Measurements from ENCODE around the gene EML3.
"Not testable (repeated sequence)": the region's sequence is repeated elsewhere in the genome, so short reads cannot be mapped to it uniquely, and the experiment has no call there.

The EML3 gene

GRCh38 chr11:62595124-62595523, 17.5 kb downstream of the EML3 start:
- DNase-seq = no peak

DNA sequence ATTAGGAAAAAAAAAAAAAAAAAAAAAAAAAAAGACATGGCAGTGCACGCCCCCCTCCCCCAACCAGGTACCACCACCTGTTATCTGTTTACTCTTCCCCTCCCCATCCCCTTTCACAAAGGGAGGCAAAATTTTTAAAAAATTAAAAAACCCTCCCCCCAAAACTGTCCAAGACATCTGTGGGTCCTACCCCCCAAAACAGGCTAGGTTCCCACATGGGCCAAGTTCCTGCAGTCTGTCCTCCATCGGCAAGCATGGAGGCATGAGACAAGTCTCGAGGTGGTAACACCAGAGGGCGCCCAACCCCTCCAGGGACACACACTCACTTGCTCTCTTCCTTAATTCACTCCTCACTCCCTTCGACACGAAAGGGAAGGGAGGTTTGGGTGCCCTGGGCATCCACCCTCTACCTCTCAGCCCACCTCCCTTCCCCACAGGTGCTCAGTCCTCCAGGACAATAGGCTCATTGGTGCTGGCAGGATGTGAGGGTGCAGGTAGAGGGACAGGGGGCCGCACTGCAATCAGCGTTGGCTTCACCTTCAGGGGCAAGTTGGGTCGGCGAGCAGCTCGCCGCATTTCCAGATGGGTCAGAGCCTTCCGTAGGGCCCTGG, 19.0 kb downstream of the EML3 start:
- peak; percentile 79 for DNase-seq

GRCh38 chr11:62592989-62593421, 19.6 kb downstream of the EML3 start:
- DNase-seq = no peak

- no peak for DNase-seq
Measured at GRCh38 chr11:62592146-62592815, 20.3 kb downstream of the EML3 start.

GRCh38 chr11:62591448-62592145, 21.0 kb downstream of the EML3 start, which contains the start of gene TUT1:
Gene TUT1, minus strand, starts transcription at chr11:62591523. Its CDS starts 38 bp downstream, at chr11:62591485.
- peak; percentile 99 for DNase-seq

DNA sequence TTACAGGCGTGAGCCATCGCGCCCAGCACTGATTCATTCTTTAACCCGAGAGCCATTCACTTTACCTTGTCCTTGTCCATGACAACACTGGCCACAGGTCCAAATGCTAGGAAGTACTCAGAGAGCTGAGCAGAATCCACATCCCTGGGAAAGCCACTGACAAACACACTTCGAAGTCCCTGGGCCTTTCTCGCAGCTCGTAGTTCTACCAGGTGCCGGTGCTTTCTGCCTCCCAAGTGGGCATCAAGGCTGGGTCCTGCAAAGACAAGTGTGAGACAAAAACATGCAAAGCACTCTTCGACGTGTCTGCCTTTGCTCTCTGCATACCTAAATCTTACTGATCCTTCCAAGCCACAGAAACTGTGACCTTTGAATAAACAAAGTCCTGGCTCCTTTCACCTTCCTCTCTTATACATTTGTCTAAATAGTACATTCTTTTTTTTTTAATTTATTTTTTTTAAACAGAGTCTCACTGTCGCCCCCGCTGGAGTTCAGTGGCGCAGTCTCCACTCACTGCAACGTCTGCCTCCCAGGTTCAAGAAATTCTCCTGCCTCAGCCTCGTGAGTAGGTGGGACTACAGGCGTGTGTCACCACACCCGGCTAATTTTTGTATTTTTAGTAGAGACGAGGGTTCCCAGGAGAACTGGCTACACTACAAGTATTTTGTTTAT, 23.5 kb downstream of the EML3 start:
- DNase-seq = peak; percentile 33

DNA sequence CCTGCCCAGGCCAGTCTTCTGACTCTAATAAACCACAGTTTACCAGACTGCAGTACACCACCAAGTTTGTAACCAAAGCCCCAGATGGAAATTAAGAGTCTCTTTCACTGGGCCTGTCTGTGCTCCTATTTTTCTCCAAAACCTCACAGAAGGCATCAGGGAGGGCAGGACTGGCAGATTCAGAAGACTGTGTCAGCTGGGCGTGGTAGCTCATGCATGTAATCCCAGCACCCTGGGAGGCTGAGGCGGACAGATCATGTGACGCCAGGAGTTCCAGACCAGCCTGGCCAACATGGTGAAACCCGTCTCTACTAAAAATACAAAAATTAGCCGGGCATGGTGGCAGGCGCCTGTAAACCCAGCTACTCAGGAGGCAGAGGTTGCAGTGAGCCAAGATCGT, 27.2 kb downstream of the EML3 start:
- DNase-seq = not testable (repeated sequence)

DNA sequence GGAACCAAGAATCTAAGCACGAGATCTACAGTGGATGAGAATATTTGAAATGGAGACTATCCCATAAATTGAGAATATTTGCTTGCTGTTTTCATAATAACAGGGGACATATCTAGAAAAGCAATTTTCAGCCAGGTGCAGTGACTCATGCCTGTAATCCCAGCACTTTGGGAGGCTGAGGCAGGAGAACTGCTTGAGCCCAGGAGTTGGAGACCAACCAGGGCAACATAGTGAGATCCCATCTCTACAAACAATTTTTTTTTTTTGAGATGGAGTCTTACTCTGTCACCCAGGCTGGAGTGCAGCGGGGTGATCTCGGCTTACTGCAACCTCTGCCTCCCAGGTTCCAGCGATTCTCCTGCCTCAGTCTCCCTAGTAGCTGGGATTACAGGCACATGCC, 30.8 kb downstream of the EML3 start:
- not testable (repeated sequence) for DNase-seq

DNA sequence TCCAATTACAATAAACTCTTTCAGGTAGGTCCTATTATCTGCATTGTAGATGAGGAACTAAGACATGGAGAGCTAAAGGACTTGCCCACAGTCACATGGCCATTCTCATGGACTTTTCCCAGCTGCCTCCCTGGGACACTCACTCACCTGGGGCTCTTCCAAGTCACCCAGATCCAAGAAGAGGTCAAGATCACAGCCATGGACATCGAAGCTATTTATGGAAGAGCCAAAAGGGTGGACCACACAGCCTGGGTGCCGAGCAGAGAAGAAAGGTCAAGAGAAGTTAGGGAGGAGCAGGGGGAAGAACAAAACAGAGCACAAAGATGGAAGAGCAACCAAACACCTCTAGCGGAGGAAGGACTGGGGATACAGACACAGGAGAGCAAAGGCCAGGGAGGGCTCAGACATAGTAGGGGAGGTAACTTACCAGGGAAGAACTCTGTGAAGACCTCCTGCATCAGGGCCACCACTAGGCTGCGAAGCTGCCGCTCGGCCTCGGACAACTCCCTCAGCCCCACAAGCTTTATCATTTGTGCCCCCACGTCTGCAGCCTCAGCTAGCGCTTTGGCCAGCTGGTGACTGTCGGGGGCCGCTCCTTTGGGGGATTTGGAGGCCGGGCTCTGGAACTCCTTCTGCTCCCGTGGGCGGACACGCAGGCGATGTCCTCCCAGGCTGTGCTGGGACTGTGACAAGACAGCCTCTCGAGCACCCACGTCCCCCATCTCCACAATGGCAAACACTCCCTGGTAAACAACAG, 31.4 kb downstream of the EML3 start:
- no peak for DNase-seq

DNA sequence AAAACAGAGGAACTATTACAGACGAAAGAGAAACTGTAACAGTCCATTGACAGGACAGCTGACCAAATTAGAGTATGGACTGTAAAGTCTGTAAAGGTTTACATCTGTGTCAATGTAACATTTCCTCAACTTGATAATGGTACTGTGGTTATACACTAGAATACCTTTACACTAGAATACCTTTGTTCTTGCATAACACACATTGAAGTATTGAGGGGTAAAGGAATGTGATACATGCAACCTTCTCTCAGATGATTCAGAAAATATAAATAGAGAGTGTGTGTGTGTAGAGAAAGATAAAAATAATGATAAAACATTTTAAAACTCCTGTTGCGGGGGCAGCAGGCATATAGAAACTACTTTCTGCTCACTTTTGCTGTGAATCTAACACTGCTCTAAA, 33.3 kb downstream of the EML3 start:
- DNase-seq = no peak

DNA sequence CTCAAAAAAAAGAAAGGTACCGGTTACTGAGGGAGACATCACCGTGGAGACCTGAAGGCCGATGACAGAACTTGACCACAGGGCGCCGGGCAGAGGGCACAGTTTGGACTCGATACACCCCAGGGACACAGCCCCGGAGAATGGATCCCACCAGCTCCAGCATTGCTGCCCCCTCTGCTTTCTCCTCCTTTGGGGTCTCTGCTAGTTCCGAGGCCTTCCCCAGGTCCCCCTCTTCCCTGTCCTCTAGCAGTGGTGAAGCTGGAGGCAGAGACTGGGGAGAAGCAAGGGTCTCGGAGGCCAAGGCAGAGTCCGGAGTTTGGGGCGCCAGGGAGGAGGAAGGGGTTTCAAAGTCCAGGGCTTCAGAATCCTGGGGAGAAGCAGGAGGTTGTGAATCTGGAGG, 34.0 kb downstream of the EML3 start:
- DNase-seq = no peak

DNA sequence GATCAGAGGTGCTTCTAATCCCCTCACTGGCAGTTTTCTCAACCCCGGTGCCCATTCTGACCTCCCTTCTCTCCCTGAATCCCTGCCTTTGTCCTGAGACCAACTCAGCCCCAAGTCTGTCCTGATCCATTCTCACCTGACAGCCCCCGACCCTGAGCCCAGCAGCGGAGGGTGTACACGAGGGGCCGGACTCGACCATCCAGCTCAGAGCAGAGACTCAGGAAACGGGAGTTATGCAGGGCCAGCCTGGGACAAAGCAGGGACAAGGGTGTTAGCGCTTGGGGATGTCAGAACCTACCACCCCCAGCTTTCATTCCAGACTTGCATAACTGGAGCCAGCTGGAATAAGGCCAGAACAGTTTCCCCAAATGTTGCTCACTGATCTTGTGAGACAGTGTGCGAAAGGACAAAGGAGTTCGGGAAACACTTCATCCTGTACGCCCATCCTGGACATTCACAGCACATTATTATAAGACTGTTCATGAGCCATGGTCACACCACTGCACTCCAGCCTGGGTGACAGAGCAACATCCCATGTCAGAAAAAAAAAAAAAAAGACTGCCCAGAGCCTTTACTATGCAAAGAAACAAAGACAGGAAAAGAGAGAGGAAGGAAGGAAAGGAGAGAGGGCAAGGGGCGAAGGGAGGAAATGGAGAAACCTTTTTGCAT, 35.4 kb downstream of the EML3 start:
- no peak for DNase-seq

- DNase-seq = no peak
Measured at GRCh38 chr11:62575837-62576236, 36.7 kb downstream of the EML3 start.

DNA sequence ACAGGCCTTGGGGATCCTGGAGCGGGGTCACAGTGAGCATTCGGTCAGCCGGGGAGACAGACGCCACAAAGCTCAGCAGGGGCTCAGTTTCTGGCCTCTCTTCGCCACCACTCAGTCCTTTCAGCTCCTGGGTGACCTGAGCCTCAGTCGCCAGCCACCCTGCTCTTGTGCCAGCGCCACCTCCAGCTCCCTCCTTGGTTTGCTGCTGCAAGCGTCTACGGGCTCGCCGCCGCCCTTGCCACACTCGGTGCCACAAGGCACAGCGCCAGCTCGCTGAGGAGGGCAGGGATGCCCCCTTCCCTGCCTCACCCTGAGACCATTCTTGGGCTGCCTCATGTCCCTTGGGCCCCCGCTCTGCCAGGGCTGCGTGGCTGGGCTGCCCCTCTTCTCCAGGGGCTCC, 37.4 kb downstream of the EML3 start:
- no peak for DNase-seq

DNA sequence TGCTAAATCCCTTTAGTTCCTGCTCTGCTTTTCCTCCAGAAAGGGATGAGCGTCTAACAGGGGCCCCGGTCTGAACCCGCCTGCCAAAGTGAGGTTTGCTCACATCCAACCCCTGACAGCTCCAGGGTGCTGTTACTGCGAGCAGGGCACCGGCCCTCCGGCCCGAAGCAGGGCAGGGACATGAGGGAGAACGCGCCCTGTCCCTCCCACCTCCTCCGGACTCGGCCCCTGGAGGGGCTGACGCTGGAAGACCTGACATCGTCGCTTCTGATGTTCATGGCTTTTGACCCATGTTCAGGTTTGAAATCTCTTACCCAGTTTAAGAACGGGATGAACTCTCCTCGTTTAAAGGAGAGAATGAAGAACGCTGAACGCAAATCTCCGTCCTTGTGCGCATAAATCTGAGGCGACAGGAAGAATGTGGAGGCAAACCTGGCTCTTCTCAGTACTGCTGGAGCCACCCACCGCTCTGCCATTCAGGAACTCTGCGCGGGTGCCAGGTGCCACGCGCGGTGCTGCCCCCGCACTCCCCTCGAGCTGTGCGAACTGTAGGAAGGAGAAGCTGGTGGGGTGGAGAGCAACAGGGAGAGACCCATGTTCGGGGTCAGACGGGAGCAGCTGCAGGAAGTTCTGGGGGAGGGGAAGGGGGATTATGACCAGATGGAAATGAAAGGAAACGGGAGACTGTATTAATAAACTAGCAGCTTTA, 38.1 kb downstream of the EML3 start:
- peak; percentile 28 for DNase-seq

- DNase-seq = peak; percentile 100
Measured at GRCh38 chr11:62573592-62574362, 38.8 kb downstream of the EML3 start, which contains the start of gene EEF1G. Gene EEF1G, minus strand, starts transcription at chr11:62573891. Its CDS starts 49 bp downstream, at chr11:62573842.

DNA sequence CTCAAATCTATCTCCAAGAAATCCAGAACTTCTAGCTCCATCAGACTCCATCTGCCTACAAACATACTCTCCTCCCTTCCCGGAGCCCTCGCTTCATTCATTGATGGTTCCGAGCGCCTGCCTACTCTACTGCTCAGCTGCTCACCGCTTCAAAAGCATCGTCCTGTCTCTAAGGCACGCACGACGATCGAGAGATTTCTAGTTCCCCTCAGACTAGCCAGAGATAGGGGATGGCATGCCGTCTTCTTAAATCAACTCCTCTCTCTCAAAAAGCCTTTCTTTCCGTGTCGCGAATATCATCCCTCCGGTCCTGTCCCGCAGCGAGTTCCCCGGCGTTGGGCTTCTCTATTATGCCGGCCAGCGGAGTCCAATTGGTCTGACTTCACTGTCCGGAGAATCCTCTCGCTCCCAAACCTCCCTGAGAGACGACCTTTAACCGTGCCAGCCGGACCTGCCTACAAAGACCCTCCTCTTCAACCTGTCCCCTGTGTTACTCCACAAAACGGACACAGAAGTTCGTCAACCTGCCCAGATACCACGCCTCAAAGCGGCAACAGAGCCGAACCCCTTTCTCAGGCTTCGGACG, 39.5 kb downstream of the EML3 start:
- no peak for DNase-seq

GRCh38 chr11:62572431-62572830, 40.1 kb downstream of the EML3 start:
- no peak for DNase-seq

- DNase-seq = not testable (repeated sequence)
Measured at GRCh38 chr11:62571493-62571892, 41.1 kb downstream of the EML3 start.

DNA sequence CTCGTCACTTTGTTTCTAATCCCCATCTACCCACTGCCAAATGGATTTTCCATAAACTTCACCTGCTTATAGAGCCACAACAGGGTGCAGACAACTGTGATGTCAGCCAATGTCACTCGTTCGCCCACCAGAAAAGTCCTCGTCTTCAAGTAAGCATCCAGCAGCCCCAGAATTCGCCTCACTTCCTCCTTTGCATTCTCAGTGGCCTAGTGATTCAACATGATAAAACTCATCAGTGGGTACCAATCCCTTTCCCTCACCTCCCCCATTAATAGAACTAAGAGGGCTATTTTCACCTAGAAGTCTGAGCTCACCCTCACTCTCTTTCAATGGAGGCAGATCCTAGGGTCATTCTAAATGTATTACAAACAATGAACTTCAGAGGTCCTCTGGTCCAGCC, 41.7 kb downstream of the EML3 start:
- DNase-seq = not testable (repeated sequence)
